Measurements from ENCODE around the gene HLF. TPM values are rescaled to one million over a fixed set of nuclear protein-coding genes. Genes with fewer than 3 reads are reported as not detected.

Gene HLF
- total RNA-seq, 1 donor from 2014 or later: 0.69 TPM

DNA sequence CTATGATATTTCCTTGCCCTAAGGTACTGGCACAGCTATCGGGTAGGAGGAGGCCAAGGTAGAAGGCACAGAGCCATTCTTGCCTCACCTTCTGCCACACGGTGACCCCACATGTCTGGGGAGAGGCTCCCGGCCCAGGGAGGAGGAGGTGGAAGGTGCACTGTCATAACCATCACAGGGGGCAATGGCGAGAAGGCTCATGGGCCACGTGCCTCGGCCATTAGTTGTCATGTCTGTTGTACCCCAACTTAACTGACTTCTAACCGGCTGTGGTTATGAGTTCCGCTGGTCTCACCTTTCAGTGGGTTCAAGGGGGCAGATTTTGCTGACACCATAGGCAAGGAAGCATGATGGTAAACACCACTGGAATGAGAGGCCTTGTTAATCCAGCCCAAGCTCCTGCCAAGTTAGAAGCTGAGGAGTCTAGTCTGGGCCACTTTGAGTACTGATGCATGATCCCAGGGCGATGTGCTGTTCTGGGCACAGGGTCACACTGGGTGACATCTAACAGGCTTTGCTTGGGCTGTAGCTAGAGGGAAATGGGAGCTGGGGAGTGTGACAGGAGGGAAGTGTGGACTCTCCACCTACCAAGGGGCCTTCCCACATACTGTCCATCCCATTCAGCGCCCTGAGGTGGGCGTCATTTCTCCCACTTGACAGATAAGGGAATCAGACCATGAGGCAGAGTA is 39.6 kb downstream of the HLF start:
- ChIA-PET CTCF (no interaction called here), POLR2A (no interaction called here)
- Mint-ChIP-seq H3K27me3 (peaks cover 5% of the 10 kb centered on the region), H3K36me3 (ENCODE audit: low read depth) (no peaks in the 10 kb centered on the region), H3K4me1 (peaks cover 14% of the 10 kb centered on the region), H3K27ac (no peak overlapping the region), H3K9me3 (no peaks in the 10 kb centered on the region), H3K4me3 (no peak overlapping the region)
- DNase-seq (no peak), ATAC-seq (ENCODE audit: low read depth) (no peak)
- TF ChIP-seq, protein P1, sequence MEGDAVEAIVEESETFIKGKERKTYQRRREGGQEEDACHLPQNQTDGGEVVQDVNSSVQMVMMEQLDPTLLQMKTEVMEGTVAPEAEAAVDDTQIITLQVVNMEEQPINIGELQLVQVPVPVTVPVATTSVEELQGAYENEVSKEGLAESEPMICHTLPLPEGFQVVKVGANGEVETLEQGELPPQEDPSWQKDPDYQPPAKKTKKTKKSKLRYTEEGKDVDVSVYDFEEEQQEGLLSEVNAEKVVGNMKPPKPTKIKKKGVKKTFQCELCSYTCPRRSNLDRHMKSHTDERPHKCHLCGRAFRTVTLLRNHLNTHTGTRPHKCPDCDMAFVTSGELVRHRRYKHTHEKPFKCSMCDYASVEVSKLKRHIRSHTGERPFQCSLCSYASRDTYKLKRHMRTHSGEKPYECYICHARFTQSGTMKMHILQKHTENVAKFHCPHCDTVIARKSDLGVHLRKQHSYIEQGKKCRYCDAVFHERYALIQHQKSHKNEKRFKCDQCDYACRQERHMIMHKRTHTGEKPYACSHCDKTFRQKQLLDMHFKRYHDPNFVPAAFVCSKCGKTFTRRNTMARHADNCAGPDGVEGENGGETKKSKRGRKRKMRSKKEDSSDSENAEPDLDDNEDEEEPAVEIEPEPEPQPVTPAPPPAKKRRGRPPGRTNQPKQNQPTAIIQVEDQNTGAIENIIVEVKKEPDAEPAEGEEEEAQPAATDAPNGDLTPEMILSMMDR (IDR thresholded peaks at IDR 0.05): no peak
- intact Hi-C loops (cut with micrococcal nuclease): no loop called here

- intact Hi-C loops (cut with micrococcal nuclease): no loop called here
- DNase-seq (no peak), ATAC-seq (ENCODE audit: low read depth) (no peak)
- H3K27ac Mint-ChIP-seq: no peak overlapping the region
- peaks cover 14% of the 10 kb centered on the region for H3K4me1 Mint-ChIP-seq
- TF ChIP-seq, protein P1 (IDR thresholded peaks at IDR 0.05): no peak
- CTCF ChIA-PET: interaction anchor here (1.1 kb wide), 1 partner anchor 9 kb away, joined by 3 read pairs; no protein-coding TSS in a partner anchor
- H3K4me3 Mint-ChIP-seq: no peak overlapping the region
- H3K9me3 Mint-ChIP-seq: no peaks in the 10 kb centered on the region
- POLR2A ChIA-PET: no interaction called here
- no peaks in the 10 kb centered on the region for H3K36me3 Mint-ChIP-seq (ENCODE audit: low read depth)
- H3K27me3 Mint-ChIP-seq: peaks cover 8% of the 10 kb centered on the region
Observed at GRCh38 chr17:55305321-55306087, 40.7 kb downstream of the HLF start.

- CTCF ChIA-PET: no interaction called here
- ATAC-seq (ENCODE audit: low read depth) (no peak), DNase-seq (no peak)
- H3K36me3 Mint-ChIP-seq (ENCODE audit: low read depth): no peaks in the 10 kb centered on the region
- TF ChIP-seq, protein P1 (IDR thresholded peaks at IDR 0.05): no peak
- H3K4me1 Mint-ChIP-seq: peaks cover 14% of the 10 kb centered on the region
- no peak overlapping the region for H3K4me3 Mint-ChIP-seq
- H3K9me3 Mint-ChIP-seq: no peaks in the 10 kb centered on the region
- peaks cover 8% of the 10 kb centered on the region for H3K27me3 Mint-ChIP-seq
- H3K27ac Mint-ChIP-seq: no peak overlapping the region
- intact Hi-C loops (cut with micrococcal nuclease): no loop called here
- POLR2A ChIA-PET: no interaction called here
Observed at GRCh38 chr17:55307879-55308278, 43.1 kb downstream of the HLF start.

- peaks cover 14% of the 10 kb centered on the region for H3K4me1 Mint-ChIP-seq
- intact Hi-C loops (cut with micrococcal nuclease): no loop called here
- TF ChIP-seq, protein P1 (IDR thresholded peaks at IDR 0.05): no peak
- H3K9me3 Mint-ChIP-seq: no peaks in the 10 kb centered on the region
- peaks cover 8% of the 10 kb centered on the region for H3K27me3 Mint-ChIP-seq
- no peak for DNase-seq
- H3K27ac Mint-ChIP-seq: no peak overlapping the region
- no peaks in the 10 kb centered on the region for H3K36me3 Mint-ChIP-seq (ENCODE audit: low read depth)
- H3K4me3 Mint-ChIP-seq: no peak overlapping the region
- POLR2A ChIA-PET: no interaction called here
- ATAC-seq (ENCODE audit: low read depth): no peak
- CTCF ChIA-PET: no interaction called here
Observed at GRCh38 chr17:55308613-55309391, 44.0 kb downstream of the HLF start.
